Sigmoid colon (tissue), 7 donors: ENCODE data around the gene ITGA11. TPM values are rescaled to one million over a fixed set of nuclear protein-coding genes. Genes with fewer than 3 reads are reported as not detected.
A peak's percentile ranks its signal among the peaks of the same experiment; 100 is the strongest.

ENCODE experiments used
- DNase-seq: peaks from one replicate; pipeline ENCODE4 v3.0.0-alpha.2; 2019
- H3K27ac ChIP-seq, 4 donors: fragments of 200-600 bp; sonication (generic); one replicate each; pipeline ENCODE4 v1.5.1; 2016 to 2019; ENCODE audit warnings: mild to moderate bottlenecking in 1 of 4
- H3K27me3 ChIP-seq, 3 donors: fragments of 200-600 bp; sonication (generic); one replicate each; pipeline ENCODE4 v1.5.1; 2019; ENCODE audit warnings: mild to moderate bottlenecking in 1 of 3
- H3K36me3 ChIP-seq, 4 donors: fragments of 200-600 bp; sonication (generic); one replicate each; pipeline ENCODE4 v1.5.1; 2016 to 2019
- H3K4me1 ChIP-seq, 4 donors: fragments of 200-600 bp; sonication (generic); one replicate each; pipeline ENCODE4 v1.5.1; 2017 to 2019
- H3K4me3 ChIP-seq, 4 donors: fragments of 200-600 bp; sonication (generic); one replicate each; pipeline ENCODE4 v1.5.1; 2017 to 2019; ENCODE audit warnings: mild to moderate bottlenecking in 2 of 4, moderate library complexity in 1 of 4
- H3K9me3 ChIP-seq, 4 donors: fragments of 200-600 bp in 3 of 4; sonication (generic) in 3 of 4; one replicate each; pipeline versions ENCODE4 v1.5.1 to v1.6.1; 2013 to 2019
- EP300 ChIP-seq, 4 donors: sonication (generic); formaldehyde crosslinking; IDR thresholded peaks; one replicate each; pipeline ENCODE4 v1.6.1; 2017; ENCODE audit warnings: antibody characterized with exemption in 4 of 4
- POLR2A ChIP-seq, 2 donors: fragments of 450-650 bp; IDR thresholded peaks; one replicate each; pipeline ENCODE4 v1.6.1; 2016; ENCODE audit warnings: antibody characterized with exemption in 2 of 2, mild to moderate bottlenecking in 2 of 2, moderate library complexity in 2 of 2
- POLR2AphosphoS5 ChIP-seq, 4 donors: sonication (generic); formaldehyde crosslinking; IDR thresholded peaks; one replicate each; pipeline ENCODE4 v1.6.1; 2017; ENCODE audit warnings: antibody characterized with exemption in 4 of 4
- WGBS, 2 donors: extraction: QIAGEN DNeasy Blood & Tissue Kit; methylation state at CpG; one replicate each; pipeline ENCODE4 v1.1.7; 2013; 5-methylcytosine and 5-hydroxymethylcytosine counted together
- intact Hi-C: fragments of 100-400 bp; cut with DNase I; formaldehyde crosslinking; loops from one replicate; pipeline ENCODE4 v1.15.1; 2023
- polyA plus RNA-seq, 3 donors: library from polyadenylated mRNA; stranded (reverse); fragments of 200-250 nt; gene quantifications; one replicate each; pipeline ENCODE4 v1.2.3, GENCODE V29; 2013
- total RNA-seq, 4 donors: library from RNA; depleted of rRNA; stranded (reverse); fragments of >200 nt; gene quantifications; one replicate each; pipeline ENCODE4 v1.1.0, GENCODE V29; 2016
- TF ChIP-seq, protein P1 (sequence below), 4 experiments: fragments of 450-650 bp in 3 of 4; fragments of 200-600 bp in 1 of 4; IDR thresholded peaks; one replicate each; pipeline ENCODE4 v1.5.1; 2016 to 2019; ENCODE audit warnings: antibody characterized with exemption in 4 of 4, mild to moderate bottlenecking in 3 of 4, moderate library complexity in 2 of 4
- donor health status: healthy with polysubstance abuse.
- donor health status: Bipolar disorder and iron deficiency.
- donor health status: healthy.

ITGA11 gene
- total and polyA plus RNA-seq, 7 donors, result 0.71 to 6.1 (median 1.2) TPM

DNA sequence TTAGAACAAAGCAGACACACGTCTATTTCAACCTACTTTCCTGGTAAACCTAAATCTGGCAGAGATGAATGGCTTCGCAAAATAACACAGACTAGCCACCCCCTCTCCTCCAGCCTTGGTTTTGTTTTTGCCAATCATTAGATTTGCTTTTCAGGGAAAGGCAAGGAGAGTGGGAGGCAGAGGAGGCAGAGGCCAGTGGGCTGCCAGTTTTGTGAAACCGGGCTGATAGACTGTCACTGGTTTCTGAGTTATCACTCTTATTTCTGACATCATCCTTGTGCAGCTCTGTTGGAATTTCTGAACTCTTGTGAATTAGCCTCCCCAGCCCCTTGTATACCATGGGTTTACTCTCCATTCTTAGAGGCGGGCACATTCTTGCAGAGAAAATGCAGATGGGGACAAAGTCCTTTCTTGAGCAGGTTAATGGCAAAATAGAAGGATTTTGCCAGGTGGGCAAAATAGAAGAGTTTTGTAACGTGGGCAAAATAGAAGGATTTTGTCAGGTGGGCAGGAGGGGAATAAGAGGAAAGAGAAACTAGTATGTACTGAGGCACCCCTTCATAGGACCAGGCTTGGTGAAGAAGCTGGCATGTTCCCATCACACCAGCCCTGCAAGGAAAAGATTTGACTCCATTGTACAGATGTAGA lies 157.6 kb downstream of the ITGA11 start:
- H3K4me1 ChIP-seq, result peaks cover 0 to 57% (median 32%) of the 10 kb centered on the region in 4 donors
- H3K36me3 ChIP-seq, result no peaks in the 10 kb centered on the region
- DNase-seq, result no peak
- H3K4me3 ChIP-seq, result no peak overlapping the region
- no peaks in the 10 kb centered on the region for H3K27me3 ChIP-seq
- no peaks in the 10 kb centered on the region for H3K9me3 ChIP-seq
- TF ChIP-seq POLR2A (IDR thresholded peaks at IDR 0.05), result no peak
- no peak for TF ChIP-seq POLR2AphosphoS5 (IDR thresholded peaks at IDR 0.05)
- TF ChIP-seq EP300 (IDR thresholded peaks at IDR 0.05), result no peak
- TF ChIP-seq, protein P1, sequence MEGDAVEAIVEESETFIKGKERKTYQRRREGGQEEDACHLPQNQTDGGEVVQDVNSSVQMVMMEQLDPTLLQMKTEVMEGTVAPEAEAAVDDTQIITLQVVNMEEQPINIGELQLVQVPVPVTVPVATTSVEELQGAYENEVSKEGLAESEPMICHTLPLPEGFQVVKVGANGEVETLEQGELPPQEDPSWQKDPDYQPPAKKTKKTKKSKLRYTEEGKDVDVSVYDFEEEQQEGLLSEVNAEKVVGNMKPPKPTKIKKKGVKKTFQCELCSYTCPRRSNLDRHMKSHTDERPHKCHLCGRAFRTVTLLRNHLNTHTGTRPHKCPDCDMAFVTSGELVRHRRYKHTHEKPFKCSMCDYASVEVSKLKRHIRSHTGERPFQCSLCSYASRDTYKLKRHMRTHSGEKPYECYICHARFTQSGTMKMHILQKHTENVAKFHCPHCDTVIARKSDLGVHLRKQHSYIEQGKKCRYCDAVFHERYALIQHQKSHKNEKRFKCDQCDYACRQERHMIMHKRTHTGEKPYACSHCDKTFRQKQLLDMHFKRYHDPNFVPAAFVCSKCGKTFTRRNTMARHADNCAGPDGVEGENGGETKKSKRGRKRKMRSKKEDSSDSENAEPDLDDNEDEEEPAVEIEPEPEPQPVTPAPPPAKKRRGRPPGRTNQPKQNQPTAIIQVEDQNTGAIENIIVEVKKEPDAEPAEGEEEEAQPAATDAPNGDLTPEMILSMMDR (IDR thresholded peaks at IDR 0.05), result no peak
- WGBS, 2 donors, result 63 to 75% methylated on average over 5 of the region's 5 CpGs
- intact Hi-C loops, result no loop called here
- H3K27ac ChIP-seq, result peak overlapping the region; percentile 81 to 98 (median 91)

DNA sequence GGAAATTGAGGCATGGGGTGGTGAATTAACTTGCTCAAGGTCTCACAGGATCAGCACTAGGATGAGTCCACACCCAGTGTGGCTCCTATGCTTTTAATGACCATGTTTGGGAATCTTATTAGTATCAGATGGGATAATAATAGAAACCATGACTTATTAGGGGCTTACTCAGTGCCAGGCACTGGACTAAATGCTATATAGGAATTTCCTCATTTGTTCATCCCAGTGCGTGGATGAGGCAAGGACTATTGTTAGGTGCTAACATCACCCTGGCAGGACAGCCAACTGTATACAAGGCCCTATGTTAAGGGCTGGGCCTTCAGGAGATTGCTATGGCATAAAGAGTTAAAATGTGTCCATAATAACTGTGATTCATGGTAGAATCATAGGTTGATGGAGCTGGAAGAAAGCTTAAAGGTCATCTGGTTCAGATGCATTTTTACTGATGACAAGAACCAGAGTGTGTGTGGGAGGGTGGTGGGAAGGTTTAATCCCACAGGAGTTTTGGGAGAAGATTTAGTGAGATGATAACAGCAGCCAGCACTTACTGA lies 159.2 kb downstream of the ITGA11 start:
- WGBS, 2 donors, result 83 to 84% methylated on average over 1 of the region's 1 CpG
- H3K36me3 ChIP-seq, result no peaks in the 10 kb centered on the region
- DNase-seq, result no peak
- no peaks in the 10 kb centered on the region for H3K27me3 ChIP-seq
- intact Hi-C loops, result no loop called here
- H3K27ac ChIP-seq, result peak overlapping the region; percentile 81 to 98 (median 84)
- H3K9me3 ChIP-seq, result no peaks in the 10 kb centered on the region
- H3K4me3 ChIP-seq, result no peak overlapping the region
- TF ChIP-seq POLR2AphosphoS5 (IDR thresholded peaks at IDR 0.05) (peak in 1 of 4 donors; percentile 22), POLR2A (IDR thresholded peaks at IDR 0.05) (no peak)
- peaks cover 0 to 57% (median 29%) of the 10 kb centered on the region in 4 donors for H3K4me1 ChIP-seq

DNA sequence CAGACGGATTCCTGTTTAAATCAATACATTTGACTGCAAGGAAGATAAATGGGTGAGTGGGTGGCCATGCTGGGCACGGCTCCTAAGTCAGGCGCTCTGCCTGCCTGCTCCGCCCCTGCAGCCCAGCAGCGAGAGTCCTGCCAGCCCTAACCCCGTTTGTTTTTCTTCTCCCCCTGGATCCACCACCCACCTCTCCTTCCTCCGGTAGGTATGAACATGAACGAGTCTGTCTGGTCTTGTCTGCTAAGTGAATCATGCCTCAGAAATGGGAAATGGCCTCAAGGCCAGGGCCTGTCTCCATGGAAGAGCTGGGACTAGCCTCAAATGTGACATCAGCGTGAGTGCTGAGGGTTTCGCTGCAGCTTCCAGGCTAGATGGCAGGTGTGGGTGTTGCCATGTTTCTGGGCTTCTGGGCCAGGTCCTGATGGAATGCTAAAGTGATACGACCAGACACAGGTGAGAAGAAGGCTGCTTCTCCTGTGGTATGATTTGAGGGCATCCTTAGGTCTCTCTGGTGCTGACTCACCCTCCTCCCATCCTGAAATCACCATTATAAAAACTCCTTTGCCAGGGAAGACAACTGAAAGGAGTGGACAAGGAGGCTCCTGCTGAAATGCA lies 160.0 kb downstream of the ITGA11 start:
- Histone ChIP-seq H3K4me3 (peak overlapping the region in 1 of 4 donors; percentile 4), H3K9me3 (no peaks in the 10 kb centered on the region), H3K27ac (peak overlapping the region; percentile 81 to 98 (median 84)), H3K27me3 (no peaks in the 10 kb centered on the region), H3K4me1 (peaks cover 0 to 57% (median 29%) of the 10 kb centered on the region in 4 donors), H3K36me3 (no peaks in the 10 kb centered on the region)
- no peak for DNase-seq
- 72 to 77% methylated on average over 11 of the region's 11 CpGs for WGBS, 2 donors
- intact Hi-C loops, result no loop called here
- TF ChIP-seq, protein P1 (IDR thresholded peaks at IDR 0.05), result no peak
- peak in 1 of 4 donors; percentile 17 for TF ChIP-seq POLR2AphosphoS5 (IDR thresholded peaks at IDR 0.05)

DNA sequence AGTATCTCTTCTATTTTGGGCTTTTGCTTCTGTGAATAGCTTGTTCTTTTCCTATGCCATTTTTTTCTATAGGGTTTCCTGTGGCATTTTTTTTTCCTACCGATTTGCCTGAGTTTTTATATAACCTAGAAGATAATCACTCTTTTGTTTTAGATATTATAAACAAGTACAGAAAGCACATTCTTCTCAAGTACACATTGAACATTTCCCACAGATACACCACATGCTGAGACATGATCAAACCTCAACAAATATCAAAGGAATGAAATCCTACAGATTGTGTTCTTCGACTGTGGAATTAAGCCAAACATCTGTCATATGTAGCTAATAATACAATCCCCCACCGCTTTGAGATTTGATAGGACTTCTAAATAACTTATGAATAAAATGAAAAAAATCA lies 163.6 kb downstream of the ITGA11 start:
- no peaks in the 10 kb centered on the region for H3K27me3 ChIP-seq
- WGBS, 2 donors, result 47 to 48% methylated on average over 3 of the region's 3 CpGs
- TF ChIP-seq EP300 (IDR thresholded peaks at IDR 0.05) (no peak), POLR2AphosphoS5 (IDR thresholded peaks at IDR 0.05) (no peak), POLR2A (IDR thresholded peaks at IDR 0.05) (no peak)
- TF ChIP-seq, protein P1 (IDR thresholded peaks at IDR 0.05), result no peak
- no peak overlapping the region for H3K27ac ChIP-seq
- peaks cover 0 to 26% (median 19%) of the 10 kb centered on the region in 4 donors for H3K4me1 ChIP-seq
- H3K36me3 ChIP-seq, result no peaks in the 10 kb centered on the region
- no peaks in the 10 kb centered on the region for H3K9me3 ChIP-seq
- H3K4me3 ChIP-seq, result no peak overlapping the region
- DNase-seq, result no peak
- intact Hi-C loops, result no loop called here

DNA sequence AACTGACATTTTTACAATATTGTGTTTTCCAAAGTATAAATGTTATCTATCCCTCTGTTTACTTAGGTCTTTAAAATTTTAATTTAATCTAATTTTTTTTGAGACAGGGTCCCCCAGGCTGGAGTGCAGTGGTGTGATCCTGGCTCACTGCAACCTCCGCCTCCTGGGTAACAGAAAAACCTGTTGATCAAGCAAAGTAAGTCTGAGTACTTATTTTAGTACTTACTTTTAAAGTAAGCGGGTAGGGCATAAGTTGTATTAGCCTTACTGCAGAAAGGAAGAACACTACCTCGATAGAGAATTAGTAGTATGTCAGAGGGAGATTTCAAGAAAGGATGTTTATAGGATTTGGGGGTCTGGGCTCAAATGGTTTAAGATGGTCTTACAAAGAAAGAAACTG lies 166.3 kb downstream of the ITGA11 start:
- 76 to 81% methylated on average over 3 of the region's 3 CpGs for WGBS, 2 donors
- no peak overlapping the region for H3K27ac ChIP-seq
- H3K27me3 ChIP-seq, result no peaks in the 10 kb centered on the region
- no peaks in the 10 kb centered on the region for H3K9me3 ChIP-seq
- no peak for DNase-seq
- H3K4me1 ChIP-seq, result no peaks in the 10 kb centered on the region
- no peak overlapping the region for H3K4me3 ChIP-seq
- intact Hi-C loops, result no loop called here
- H3K36me3 ChIP-seq, result no peaks in the 10 kb centered on the region
- no peak for TF ChIP-seq POLR2AphosphoS5 (IDR thresholded peaks at IDR 0.05)
- TF ChIP-seq, protein P1 (IDR thresholded peaks at IDR 0.05), result no peak
- no peak for TF ChIP-seq POLR2A (IDR thresholded peaks at IDR 0.05)
- TF ChIP-seq EP300 (IDR thresholded peaks at IDR 0.05), result no peak
